ENCODE measurements around the gene LRRC3. TPM values are rescaled to one million over a fixed set of nuclear protein-coding genes. Genes with fewer than 3 reads are reported as not detected.

The LRRC3 gene
- total RNA-seq, 4 donors from 2014 or later: 0.57 to 2.9 (median 1.1) TPM

- Histone ChIP-seq H3K27me3 (peaks cover 0 to 86% (median 2%) of the 10 kb centered on the region in 4 donors), H3K4me3 (no peak overlapping the region), H3K36me3 (no peaks in the 10 kb centered on the region), H3K4me1 (peaks cover 0 to 20% (median 0%) of the 10 kb centered on the region in 3 donors), H3K27ac (no peak overlapping the region), H3K9me3 (peaks cover 0 to 5% (median under 1%) of the 10 kb centered on the region in 3 donors)
- 69 to 79% methylated on average over 23 to 24 of the region's 27 CpGs for WGBS, 2 donors
- no peak for TF ChIP-seq POLR2A (IDR thresholded peaks at IDR 0.05)
- no peak for TF ChIP-seq CTCF (IDR thresholded peaks at IDR 0.05)
- no peak for DNase-seq
- intact Hi-C loops (cut with DNase I): no loop called here
These were observed 43.2 kb downstream of the LRRC3 start for GRCh38 chr21:44498280-44499210.

- no peak for DNase-seq
- no peak for TF ChIP-seq POLR2A (IDR thresholded peaks at IDR 0.05)
- Histone ChIP-seq H3K27ac (no peak overlapping the region), H3K4me3 (no peak overlapping the region), H3K27me3 (peaks cover 0 to 83% (median 2%) of the 10 kb centered on the region in 4 donors), H3K36me3 (no peaks in the 10 kb centered on the region), H3K9me3 (no peaks in the 10 kb centered on the region), H3K4me1 (peaks cover 0 to 20% (median 0%) of the 10 kb centered on the region in 3 donors)
- 60 to 70% methylated on average over 17 to 18 of the region's 18 CpGs for WGBS, 2 donors
- intact Hi-C loops (cut with DNase I): no loop called here
These were observed 43.9 kb downstream of the LRRC3 start for GRCh38 chr21:44499211-44499560.

DNA sequence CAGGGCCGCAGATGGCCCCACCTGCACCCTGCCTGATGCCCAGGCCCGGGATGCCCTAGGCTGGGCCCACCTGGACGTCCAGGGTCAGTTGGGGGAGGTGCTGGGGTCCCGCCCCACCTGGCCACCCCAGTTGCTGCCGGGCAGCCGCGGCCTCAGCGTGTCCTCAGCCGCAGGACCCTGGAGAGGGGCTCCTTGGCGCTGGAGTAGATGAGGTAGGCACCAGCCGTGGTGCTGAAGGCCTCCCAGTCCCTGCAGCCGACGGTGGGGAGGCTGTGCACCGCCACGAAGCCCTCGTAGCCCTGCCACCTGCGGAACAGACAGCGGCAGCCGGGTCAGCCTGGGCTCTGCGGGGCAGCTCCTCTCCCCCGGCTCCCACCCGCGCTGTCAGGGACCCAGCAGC, 44.3 kb downstream of the LRRC3 start:
- no peaks in the 10 kb centered on the region for H3K9me3 ChIP-seq
- H3K4me1 ChIP-seq: peaks cover 0 to 20% (median 0%) of the 10 kb centered on the region in 3 donors
- TF ChIP-seq POLR2A (IDR thresholded peaks at IDR 0.05): no peak
- no peak for TF ChIP-seq CTCF (IDR thresholded peaks at IDR 0.05)
- no peaks in the 10 kb centered on the region for H3K36me3 ChIP-seq
- no peak for DNase-seq
- H3K4me3 ChIP-seq: no peak overlapping the region
- peaks cover 0 to 79% (median 2%) of the 10 kb centered on the region in 4 donors for H3K27me3 ChIP-seq
- no peak overlapping the region for H3K27ac ChIP-seq
- intact Hi-C loops (cut with DNase I): no loop called here
- WGBS, 2 donors: 74% methylated on average over 11 of the region's 23 CpGs; no CpG with 5 or more reads in 1 of the 2 donors

DNA sequence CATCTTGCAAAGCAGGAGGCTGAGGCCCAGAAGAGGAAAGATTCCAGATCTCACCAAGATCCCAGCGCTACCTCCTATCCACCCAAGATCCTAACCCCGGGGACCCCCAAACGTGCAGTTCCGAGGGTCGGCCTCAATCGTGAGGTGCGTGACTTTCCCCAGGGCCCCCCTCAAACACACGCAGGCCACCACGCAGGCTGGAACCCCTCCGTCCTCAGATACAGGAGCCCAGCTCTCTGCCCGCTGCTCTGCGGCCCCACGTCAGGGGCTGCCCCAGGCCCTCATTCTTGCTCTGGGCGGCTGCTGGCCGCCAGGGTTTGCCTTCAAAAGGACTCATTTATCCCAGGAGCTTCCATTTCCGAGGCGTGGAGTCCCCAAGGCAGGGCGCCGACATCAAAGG, 44.8 kb downstream of the LRRC3 start:
- 47 to 59% methylated on average over 7 to 12 of the region's 19 CpGs for WGBS, 2 donors
- no peak for DNase-seq
- peaks cover 0 to 74% (median 2%) of the 10 kb centered on the region in 4 donors for H3K27me3 ChIP-seq

More for the DNA sequence above, 44.8 kb downstream of the LRRC3 start:
- H3K9me3 ChIP-seq: no peaks in the 10 kb centered on the region
- intact Hi-C loops (cut with DNase I): no loop called here
- H3K4me1 ChIP-seq: peaks cover 0 to 20% (median 0%) of the 10 kb centered on the region in 3 donors
- TF ChIP-seq POLR2A (IDR thresholded peaks at IDR 0.05): no peak
- TF ChIP-seq CTCF (IDR thresholded peaks at IDR 0.05): no peak
- no peak overlapping the region for H3K27ac ChIP-seq
- no peak overlapping the region for H3K4me3 ChIP-seq
- H3K36me3 ChIP-seq: no peaks in the 10 kb centered on the region

Measured in esophagus squamous epithelium (tissue), 5 donors.